IgD-negative memory B cell (primary cell): ENCODE data around the gene ALDOC. TPM values are rescaled to one million over a fixed set of nuclear protein-coding genes. Genes with fewer than 3 reads are reported as not detected.

Experiments
- H3K27ac Mint-ChIP-seq, 3 donors: one replicate each; pipeline ENCODE4 v1.8.0; 2020 to 2022; ENCODE audit warnings: mild to moderate bottlenecking in 3 of 3, mixed read lengths in 3 of 3, moderate library complexity in 1 of 3
- H3K27me3 Mint-ChIP-seq: one replicate; pipeline ENCODE4 v1.8.0; 2021; ENCODE audit warnings: mixed read lengths
- H3K36me3 Mint-ChIP-seq: one replicate; pipeline ENCODE4 v1.8.0; 2020; ENCODE audit warnings: mild to moderate bottlenecking, mixed read lengths
- H3K4me1 Mint-ChIP-seq, 3 donors: one replicate each; pipeline ENCODE4 v1.8.0; 2020 to 2022; ENCODE audit warnings: mixed read lengths in 3 of 3, mild to moderate bottlenecking in 1 of 3
- H3K4me3 Mint-ChIP-seq, 4 donors: one replicate each; pipeline ENCODE4 v1.8.0; 2020 to 2022; ENCODE audit warnings: mild to moderate bottlenecking in 4 of 4, mixed read lengths in 4 of 4, moderate library complexity in 3 of 4
- H3K9me3 Mint-ChIP-seq, 3 donors: one replicate each; pipeline ENCODE4 v1.8.0; 2020 to 2021; ENCODE audit warnings: mixed read lengths in 3 of 3, mild to moderate bottlenecking in 1 of 3
- polyA plus RNA-seq: library from polyadenylated mRNA; unstranded; fragments of 300-500 nt; fragmentation: Illumina TruSeq; gene quantifications from one replicate; pipeline ENCODE4 v1.2.3, GENCODE V29; 2021

The ALDOC gene
- polyA plus RNA-seq, 1 donor from 2014 or later = 28.0 TPM

GRCh38 chr17:28523876-28524275 lies 52.8 kb downstream of the ALDOC start:
- Mint-ChIP-seq H3K36me3 (peaks cover 2% of the 10 kb centered on the region), H3K4me3 (no peak overlapping the region), H3K27me3 (no peaks in the 10 kb centered on the region), H3K9me3 (no peaks in the 10 kb centered on the region), H3K4me1 (peaks cover 0 to 4% (median 3%) of the 10 kb centered on the region in 3 donors), H3K27ac (no peak overlapping the region)

GRCh38 chr17:28523186-28523585 lies 53.5 kb downstream of the ALDOC start:
- H3K36me3 Mint-ChIP-seq = peaks cover 2% of the 10 kb centered on the region
- H3K4me1 Mint-ChIP-seq = peaks cover 3 to 8% (median 6%) of the 10 kb centered on the region in 3 donors
- H3K27me3 Mint-ChIP-seq = no peaks in the 10 kb centered on the region
- no peak overlapping the region for H3K27ac Mint-ChIP-seq
- H3K9me3 Mint-ChIP-seq = no peaks in the 10 kb centered on the region
- H3K4me3 Mint-ChIP-seq = no peak overlapping the region

Other genes starting within 250 kb of the ALDOC start
- gene IFT20, start 241.4 kb downstream of the ALDOC start, polyA plus RNA-seq = 36.8 TPM
- gene TNFAIP1, start 241.1 kb downstream of the ALDOC start, polyA plus RNA-seq = 11.1 TPM
- 87.4 TPM for gene POLDIP2, start 219.4 kb downstream of the ALDOC start, polyA plus RNA-seq
- gene SEBOX, start 211.7 kb downstream of the ALDOC start, polyA plus RNA-seq = not detected
- gene VTN, start 206.6 kb downstream of the ALDOC start, polyA plus RNA-seq = not detected
- 5.6 TPM for gene SARM1, start 205.2 kb downstream of the ALDOC start, polyA plus RNA-seq
- gene SLC46A1, start 170.7 kb downstream of the ALDOC start, polyA plus RNA-seq = 2.4 TPM
- not detected for gene SLC13A2, start 103.3 kb downstream of the ALDOC start, polyA plus RNA-seq
- not detected for gene FOXN1, start 70.5 kb downstream of the ALDOC start, polyA plus RNA-seq
- 69.5 TPM for gene UNC119, start 24.3 kb downstream of the ALDOC start, polyA plus RNA-seq
- 48.4 TPM for gene PIGS, start 5.4 kb downstream of the ALDOC start, polyA plus RNA-seq
- gene SPAG5, start 22.1 kb upstream of the ALDOC start, polyA plus RNA-seq = 2.2 TPM
- gene RSKR, start 37.3 kb upstream of the ALDOC start, polyA plus RNA-seq = 0.11 TPM
- gene BLTP2, start 68.3 kb upstream of the ALDOC start, polyA plus RNA-seq = 41.4 TPM
- 59.5 TPM for gene SDF2, start 85.0 kb upstream of the ALDOC start, polyA plus RNA-seq
- gene SUPT6H, start 85.3 kb upstream of the ALDOC start, polyA plus RNA-seq = 14.2 TPM
- gene PROCA1, start 135.0 kb upstream of the ALDOC start, polyA plus RNA-seq = 2.7 TPM
- gene RAB34, start 141.0 kb upstream of the ALDOC start, polyA plus RNA-seq = 6.7 TPM
- gene RPL23A, start 143.1 kb upstream of the ALDOC start, polyA plus RNA-seq = 6,180 TPM
- 0.49 TPM for gene TLCD1, start 149.3 kb upstream of the ALDOC start, polyA plus RNA-seq
- 18.6 TPM for gene NEK8, start 151.9 kb upstream of the ALDOC start, polyA plus RNA-seq
- 13.8 TPM for gene TRAF4, start 167.1 kb upstream of the ALDOC start, polyA plus RNA-seq